HG03095 (cell line): ENCODE results near the gene COL3A1.

Experiments used
- ATAC-seq: cut with Tn5 transposase; IDR thresholded peaks from one replicate; pipeline ENCODE4 v1.9.1; 2021; ENCODE audit warnings: moderate library complexity; ENCODE audit not compliant: unreplicated experiment

COL3A1 gene

GRCh38 chr2:189014449-189015138 lies 40.4 kb downstream of the COL3A1 start:
- ATAC-seq = no peak

GRCh38 chr2:189015359-189015758 lies 41.2 kb downstream of the COL3A1 start:
- ATAC-seq = no peak

GRCh38 chr2:189016311-189016861 lies 42.2 kb downstream of the COL3A1 start:
- ATAC-seq = no peak

GRCh38 chr2:189018631-189019030 lies 44.5 kb downstream of the COL3A1 start:
- no peak for ATAC-seq

GRCh38 chr2:189020179-189020578 lies 46.0 kb downstream of the COL3A1 start:
- no peak for ATAC-seq

GRCh38 chr2:189022053-189022481 lies 47.9 kb downstream of the COL3A1 start:
- ATAC-seq = no peak

GRCh38 chr2:189022492-189022891 lies 48.3 kb downstream of the COL3A1 start:
- no peak for ATAC-seq

- ATAC-seq = no peak
Measured at GRCh38 chr2:189024901-189025618, 50.9 kb downstream of the COL3A1 start.

GRCh38 chr2:189037518-189037917 lies 63.3 kb downstream of the COL3A1 start:
- ATAC-seq = no peak

- no peak for ATAC-seq
Measured at GRCh38 chr2:189045836-189046235, 71.7 kb downstream of the COL3A1 start.

- no peak for ATAC-seq
Measured at GRCh38 chr2:189046320-189046719, 72.1 kb downstream of the COL3A1 start.

- ATAC-seq = no peak
Measured at GRCh38 chr2:189047171-189047888, 73.2 kb downstream of the COL3A1 start.

- ATAC-seq = no peak
Measured at GRCh38 chr2:189048189-189048588, 74.0 kb downstream of the COL3A1 start.

GRCh38 chr2:189049709-189050164 lies 75.6 kb downstream of the COL3A1 start:
- no peak for ATAC-seq

- ATAC-seq = no peak
Measured at GRCh38 chr2:189050165-189050712, 76.1 kb downstream of the COL3A1 start.

GRCh38 chr2:189056200-189057106 lies 82.3 kb downstream of the COL3A1 start:
- ATAC-seq = no peak

- ATAC-seq = no peak
Measured at GRCh38 chr2:189057316-189057715, 83.1 kb downstream of the COL3A1 start.

- no peak for ATAC-seq
Measured at GRCh38 chr2:189060096-189060642, 86.0 kb downstream of the COL3A1 start.
